Suprapubic skin (tissue), 4 donors: Measurements from ENCODE around the gene FEV. TPM values are rescaled to one million over a fixed set of nuclear protein-coding genes. Genes with fewer than 3 reads are reported as not detected.
A peak's percentile ranks its signal among the peaks of the same experiment; 100 is the strongest.

Experiments
- DNase-seq, 2 donors: peaks; one replicate each; pipeline ENCODE4 v3.0.0-alpha.2; 2019; ENCODE audit warnings: low spot score in 2 of 2
- H3K27ac ChIP-seq: fragments of 200-600 bp; sonication (generic); one replicate; pipeline ENCODE4 v1.5.1; 2019
- H3K27me3 ChIP-seq: fragments of 200-600 bp; sonication (generic); one replicate; pipeline ENCODE4 v1.5.1; 2019
- H3K36me3 ChIP-seq: fragments of 200-600 bp; sonication (generic); one replicate; pipeline ENCODE4 v1.5.1; 2019
- H3K4me1 ChIP-seq: fragments of 200-600 bp; sonication (generic); one replicate; pipeline ENCODE4 v1.5.1; 2019
- H3K4me3 ChIP-seq: fragments of 200-600 bp; sonication (generic); one replicate; pipeline ENCODE4 v1.5.1; 2019; ENCODE audit warnings: mild to moderate bottlenecking
- H3K9me3 ChIP-seq: fragments of 200-600 bp; sonication (generic); one replicate; pipeline ENCODE4 v1.5.1; 2019
- EP300 ChIP-seq: sonication (generic); formaldehyde crosslinking; IDR thresholded peaks from one replicate; pipeline ENCODE4 v1.6.1; 2017; ENCODE audit warnings: antibody characterized with exemption
- POLR2A ChIP-seq, 2 donors: fragments of 450-650 bp; IDR thresholded peaks; one replicate each; pipeline ENCODE4 v1.6.1; 2017; ENCODE audit warnings: antibody characterized with exemption in 2 of 2, mild to moderate bottlenecking in 2 of 2, moderate library complexity in 2 of 2
- POLR2AphosphoS5 ChIP-seq, 3 donors: sonication (generic); formaldehyde crosslinking; IDR thresholded peaks; one replicate each; pipeline ENCODE4 v1.6.1; 2017; ENCODE audit warnings: antibody characterized with exemption in 3 of 3
- WGBS: methylation state at CpG from one replicate; pipeline ENCODE4 v1.1.5; 2018; 5-methylcytosine and 5-hydroxymethylcytosine counted together
- total RNA-seq, 4 donors: library from RNA; depleted of rRNA; stranded (reverse); fragments of >200 nt; gene quantifications; one replicate each; pipeline ENCODE4 v1.1.0, GENCODE V29; 2016
- TF ChIP-seq, protein P1 (sequence below), 2 donors: fragments of 200-600 bp in 1 of 2; fragments of 450-650 bp in 1 of 2; sonication (generic) in 1 of 2; IDR thresholded peaks; one replicate each; pipeline ENCODE4 v1.5.1; 2016 to 2019; ENCODE audit warnings: antibody characterized with exemption in 2 of 2, mild to moderate bottlenecking in 1 of 2, moderate library complexity in 1 of 2

Gene FEV
- total RNA-seq, 4 donors from 2014 or later, result not detected

DNA sequence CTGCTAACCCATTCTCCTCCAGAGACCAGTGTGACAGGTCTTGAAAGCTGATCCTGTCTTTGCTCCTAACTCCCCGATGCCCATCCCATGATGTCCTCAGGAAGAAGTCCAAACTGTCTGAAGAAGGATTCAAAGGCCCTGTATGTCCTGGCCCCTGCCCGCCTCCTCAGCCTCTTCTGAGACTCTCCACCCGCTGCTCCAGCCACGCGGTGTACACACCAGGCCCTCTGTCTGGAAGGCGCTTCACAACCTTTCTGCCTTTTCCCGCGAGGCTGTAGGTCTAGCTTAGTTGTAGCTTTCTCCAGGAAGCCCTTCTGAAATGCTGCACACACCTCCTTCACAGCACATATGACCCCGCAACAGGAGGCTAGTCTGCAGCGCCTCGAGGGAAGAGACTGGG, 31.7 kb upstream of the FEV start:
- H3K27me3 ChIP-seq, result peaks cover 14% of the 10 kb centered on the region
- no peak overlapping the region for H3K27ac ChIP-seq
- no peak overlapping the region for H3K4me3 ChIP-seq
- 91% methylated on average over 11 of the region's 11 CpGs for WGBS
- H3K9me3 ChIP-seq, result no peaks in the 10 kb centered on the region
- H3K36me3 ChIP-seq, result no peaks in the 10 kb centered on the region
- TF ChIP-seq POLR2A (IDR thresholded peaks at IDR 0.05), result no peak
- TF ChIP-seq POLR2AphosphoS5 (IDR thresholded peaks at IDR 0.05), result no peak
- no peak for TF ChIP-seq EP300
- TF ChIP-seq, protein P1, sequence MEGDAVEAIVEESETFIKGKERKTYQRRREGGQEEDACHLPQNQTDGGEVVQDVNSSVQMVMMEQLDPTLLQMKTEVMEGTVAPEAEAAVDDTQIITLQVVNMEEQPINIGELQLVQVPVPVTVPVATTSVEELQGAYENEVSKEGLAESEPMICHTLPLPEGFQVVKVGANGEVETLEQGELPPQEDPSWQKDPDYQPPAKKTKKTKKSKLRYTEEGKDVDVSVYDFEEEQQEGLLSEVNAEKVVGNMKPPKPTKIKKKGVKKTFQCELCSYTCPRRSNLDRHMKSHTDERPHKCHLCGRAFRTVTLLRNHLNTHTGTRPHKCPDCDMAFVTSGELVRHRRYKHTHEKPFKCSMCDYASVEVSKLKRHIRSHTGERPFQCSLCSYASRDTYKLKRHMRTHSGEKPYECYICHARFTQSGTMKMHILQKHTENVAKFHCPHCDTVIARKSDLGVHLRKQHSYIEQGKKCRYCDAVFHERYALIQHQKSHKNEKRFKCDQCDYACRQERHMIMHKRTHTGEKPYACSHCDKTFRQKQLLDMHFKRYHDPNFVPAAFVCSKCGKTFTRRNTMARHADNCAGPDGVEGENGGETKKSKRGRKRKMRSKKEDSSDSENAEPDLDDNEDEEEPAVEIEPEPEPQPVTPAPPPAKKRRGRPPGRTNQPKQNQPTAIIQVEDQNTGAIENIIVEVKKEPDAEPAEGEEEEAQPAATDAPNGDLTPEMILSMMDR (IDR thresholded peaks at IDR 0.05), result no peak
- DNase-seq, result no peak
- no peaks in the 10 kb centered on the region for H3K4me1 ChIP-seq

DNA sequence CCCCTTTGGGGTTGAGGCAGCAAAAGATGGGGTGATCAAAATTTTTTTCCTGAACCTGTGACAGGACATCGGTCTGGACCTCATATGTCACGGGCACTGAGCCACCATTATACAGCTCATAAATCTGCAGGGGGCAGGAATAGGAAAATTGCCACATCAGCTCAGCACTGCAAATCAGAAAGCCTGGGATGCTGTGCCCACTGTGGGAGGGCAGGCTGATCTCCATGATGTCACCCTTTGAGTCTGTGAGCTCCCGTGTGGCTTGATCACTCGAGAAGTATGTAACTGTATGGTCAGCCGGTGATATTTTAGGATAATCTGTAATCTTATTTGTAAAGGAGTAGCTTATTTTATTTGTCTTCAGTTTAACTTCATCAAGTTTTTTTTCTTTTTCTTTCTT, 25.9 kb upstream of the FEV start:
- no peak overlapping the region for H3K4me3 ChIP-seq
- TF ChIP-seq EP300, result no peak
- TF ChIP-seq, protein P1 (IDR thresholded peaks at IDR 0.05), result no peak
- no peak for TF ChIP-seq POLR2A (IDR thresholded peaks at IDR 0.05)
- no peak for TF ChIP-seq POLR2AphosphoS5 (IDR thresholded peaks at IDR 0.05)
- H3K4me1 ChIP-seq, result no peaks in the 10 kb centered on the region
- no peak overlapping the region for H3K27ac ChIP-seq
- no peaks in the 10 kb centered on the region for H3K36me3 ChIP-seq
- WGBS, result 81% methylated on average over 5 of the region's 5 CpGs
- DNase-seq, result no peak
- no peaks in the 10 kb centered on the region for H3K9me3 ChIP-seq
- peaks cover 41% of the 10 kb centered on the region for H3K27me3 ChIP-seq

DNA sequence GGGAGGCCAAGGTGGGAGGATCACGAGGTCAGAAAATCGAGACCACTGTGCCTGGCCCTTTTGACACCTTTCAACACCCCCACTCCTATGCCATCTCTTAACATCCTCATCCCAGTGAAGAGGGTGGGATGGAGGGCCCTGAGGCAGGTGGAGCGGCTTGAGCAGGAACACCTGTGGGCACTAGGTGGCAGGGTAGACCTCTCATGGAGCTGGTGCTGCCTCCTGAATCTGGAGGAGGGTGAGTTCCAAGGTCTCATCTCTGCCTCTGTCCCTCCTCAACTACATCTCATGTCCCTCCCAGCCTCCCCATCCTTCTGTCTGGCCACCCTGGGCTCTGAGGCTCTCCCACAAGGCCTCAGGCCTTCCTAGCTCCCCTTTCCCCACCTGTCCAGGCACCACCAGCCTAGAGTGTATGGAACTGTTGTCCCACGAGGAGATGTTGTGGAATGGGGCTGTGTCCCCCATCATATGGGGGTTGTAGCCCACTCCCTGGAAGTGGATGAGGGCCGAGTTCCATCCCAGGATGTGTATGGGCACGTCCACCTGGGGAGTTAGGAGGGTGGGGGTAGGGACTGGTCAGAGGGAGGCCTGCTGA, 25.3 kb upstream of the FEV start:
- H3K4me1 ChIP-seq, result no peaks in the 10 kb centered on the region
- no peak for TF ChIP-seq POLR2AphosphoS5 (IDR thresholded peaks at IDR 0.05)
- no peak for TF ChIP-seq POLR2A (IDR thresholded peaks at IDR 0.05)
- TF ChIP-seq, protein P1 (IDR thresholded peaks at IDR 0.05), result peak in 1 of 2 donors; percentile 31
- no peaks in the 10 kb centered on the region for H3K36me3 ChIP-seq
- no peak for DNase-seq
- no peak overlapping the region for H3K27ac ChIP-seq
- 65% methylated on average over 6 of the region's 6 CpGs for WGBS
- peaks cover 47% of the 10 kb centered on the region for H3K27me3 ChIP-seq
- no peak overlapping the region for H3K4me3 ChIP-seq
- no peaks in the 10 kb centered on the region for H3K9me3 ChIP-seq

DNA sequence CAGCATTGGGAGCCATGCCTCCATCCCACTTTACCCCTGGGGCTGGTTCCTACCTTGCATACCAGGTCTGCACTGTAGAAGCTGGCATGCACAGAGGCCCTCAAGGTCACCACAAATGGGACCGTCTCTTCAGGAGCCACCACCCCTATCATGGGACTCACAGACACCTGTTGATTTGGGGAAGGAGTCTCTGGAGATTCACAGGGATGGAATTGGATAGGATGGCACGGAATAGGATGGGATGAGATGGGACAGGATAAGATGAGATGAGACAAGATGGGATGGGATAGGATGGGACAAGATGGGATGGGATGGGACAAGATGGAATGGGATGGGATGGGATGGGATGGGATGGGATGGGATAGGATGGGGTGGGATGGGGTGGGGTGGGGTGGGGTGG, 24.3 kb upstream of the FEV start:
- no peaks in the 10 kb centered on the region for H3K36me3 ChIP-seq
- TF ChIP-seq POLR2AphosphoS5 (IDR thresholded peaks at IDR 0.05) (no peak), POLR2A (IDR thresholded peaks at IDR 0.05) (no peak), EP300 (no peak)
- TF ChIP-seq, protein P1 (IDR thresholded peaks at IDR 0.05), result no peak
- no peaks in the 10 kb centered on the region for H3K9me3 ChIP-seq
- no peaks in the 10 kb centered on the region for H3K4me1 ChIP-seq
- H3K4me3 ChIP-seq, result no peak overlapping the region
- H3K27me3 ChIP-seq, result peaks cover 57% of the 10 kb centered on the region
- no peak overlapping the region for H3K27ac ChIP-seq
- DNase-seq, result no peak
- 70% methylated on average over 2 of the region's 2 CpGs for WGBS

DNA sequence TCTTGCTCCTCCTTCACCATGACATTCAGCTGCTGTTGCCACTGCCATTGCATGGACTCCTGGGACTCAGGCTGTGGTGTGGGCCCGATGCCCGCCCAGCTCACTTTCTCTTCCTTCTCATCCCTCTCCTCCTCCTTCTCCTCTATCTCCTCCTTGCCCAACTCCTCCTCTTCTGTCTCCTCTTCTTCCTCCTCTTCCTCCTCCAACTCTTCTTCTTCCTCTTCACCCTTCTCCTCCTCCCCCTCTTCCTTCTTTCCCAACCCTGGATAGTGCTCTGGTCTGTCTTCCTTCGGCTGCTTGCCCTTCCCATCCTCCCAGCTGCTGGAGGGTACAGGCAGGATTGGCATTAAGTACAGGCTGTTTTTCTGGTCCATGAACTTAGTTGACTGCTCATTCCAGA, 19.0 kb upstream of the FEV start:
- DNase-seq, result no peak
- Histone ChIP-seq H3K27ac (no peak overlapping the region), H3K27me3 (peaks cover 88% of the 10 kb centered on the region), H3K4me1 (peaks cover 26% of the 10 kb centered on the region), H3K4me3 (no peak overlapping the region), H3K36me3 (no peaks in the 10 kb centered on the region), H3K9me3 (no peaks in the 10 kb centered on the region)
- WGBS, result 88% methylated on average over 3 of the region's 3 CpGs
- TF ChIP-seq POLR2A (IDR thresholded peaks at IDR 0.05) (no peak), EP300 (no peak), POLR2AphosphoS5 (IDR thresholded peaks at IDR 0.05) (no peak)
- TF ChIP-seq, protein P1 (IDR thresholded peaks at IDR 0.05), result no peak
